IPS-18a (cell line): ENCODE results near the gene ARSJ.

Experiments
- H3K27ac ChIP-seq: one replicate; pipeline ENCODE4 v1.5.1; 2013; ENCODE audit warnings: low read length
- H3K27me3 ChIP-seq: one replicate; pipeline ENCODE4 v1.6.1; 2013; ENCODE audit warnings: mild to moderate bottlenecking, low read length; ENCODE audit not compliant: control insufficient read depth, insufficient read depth
- H3K36me3 ChIP-seq: one replicate; pipeline ENCODE4 v1.6.1; 2013; ENCODE audit warnings: low read depth, low read length; ENCODE audit not compliant: control insufficient read depth
- H3K4me1 ChIP-seq: one replicate; pipeline ENCODE4 v1.6.1; 2013; ENCODE audit warnings: low read depth, low read length; ENCODE audit not compliant: control insufficient read depth
- H3K4me3 ChIP-seq: one replicate; pipeline ENCODE4 v1.5.1; 2013; ENCODE audit warnings: low read length
- H3K9ac ChIP-seq: one replicate; pipeline ENCODE4 v1.6.1; 2013; ENCODE audit warnings: mild to moderate bottlenecking, low read length, moderate library complexity
- H3K9me3 ChIP-seq: one replicate; pipeline ENCODE4 v1.6.1; 2013; ENCODE audit warnings: low read depth, low read length; ENCODE audit not compliant: control insufficient read depth

The ARSJ gene

GRCh38 chr4:113981591-113981990 lies 2.1 kb upstream of the ARSJ start:
- Histone ChIP-seq H3K27ac (no peak overlapping the region), H3K4me1 (peaks cover 25% of the 10 kb centered on the region), H3K9me3 (no peaks in the 10 kb centered on the region), H3K9ac (no peak overlapping the region), H3K4me3 (no peak overlapping the region), H3K36me3 (no peaks in the 10 kb centered on the region), H3K27me3 (peaks cover 14% of the 10 kb centered on the region)

- Histone ChIP-seq H3K4me1 (peaks cover 25% of the 10 kb centered on the region), H3K9me3 (no peaks in the 10 kb centered on the region), H3K9ac (peak overlapping the region; percentile 57), H3K36me3 (no peaks in the 10 kb centered on the region), H3K4me3 (peak overlapping the region; percentile 81), H3K27ac (no peak overlapping the region), H3K27me3 (peaks cover 14% of the 10 kb centered on the region)
These were observed 613 bp upstream of the ARSJ start for GRCh38 chr4:113979905-113980615.

GRCh38 chr4:113978561-113979147 lies 793 bp downstream of the ARSJ start:
- H3K4me3 ChIP-seq, result peak overlapping the region; percentile 81
- H3K4me1 ChIP-seq, result peaks cover 25% of the 10 kb centered on the region
- H3K9ac ChIP-seq, result peak overlapping the region; percentile 57
- H3K27me3 ChIP-seq, result peaks cover 14% of the 10 kb centered on the region
- H3K9me3 ChIP-seq, result no peaks in the 10 kb centered on the region
- H3K36me3 ChIP-seq, result no peaks in the 10 kb centered on the region
- H3K27ac ChIP-seq, result no peak overlapping the region

GRCh38 chr4:113978105-113978504 lies 1.3 kb downstream of the ARSJ start:
- Histone ChIP-seq H3K9ac (no peak overlapping the region), H3K27ac (no peak overlapping the region), H3K9me3 (no peaks in the 10 kb centered on the region), H3K27me3 (peaks cover 14% of the 10 kb centered on the region), H3K4me3 (peak overlapping the region; percentile 81), H3K36me3 (no peaks in the 10 kb centered on the region), H3K4me1 (peaks cover 25% of the 10 kb centered on the region)

- H3K9ac ChIP-seq, result no peak overlapping the region
- peaks cover 25% of the 10 kb centered on the region for H3K4me1 ChIP-seq
- H3K4me3 ChIP-seq, result peak overlapping the region; percentile 81
- H3K27ac ChIP-seq, result no peak overlapping the region
- peaks cover 14% of the 10 kb centered on the region for H3K27me3 ChIP-seq
- no peaks in the 10 kb centered on the region for H3K9me3 ChIP-seq
- H3K36me3 ChIP-seq, result no peaks in the 10 kb centered on the region
These were observed 2.0 kb downstream of the ARSJ start for GRCh38 chr4:113977526-113977855.

GRCh38 chr4:113976741-113977525 lies 2.5 kb downstream of the ARSJ start:
- Histone ChIP-seq H3K4me3 (peak overlapping the region; percentile 81), H3K4me1 (peaks cover 25% of the 10 kb centered on the region), H3K27me3 (peaks cover 14% of the 10 kb centered on the region), H3K9me3 (no peaks in the 10 kb centered on the region), H3K36me3 (no peaks in the 10 kb centered on the region), H3K27ac (no peak overlapping the region), H3K9ac (no peak overlapping the region)

GRCh38 chr4:113975578-113975977 lies 3.9 kb downstream of the ARSJ start:
- Histone ChIP-seq H3K27ac (no peak overlapping the region), H3K4me3 (no peak overlapping the region), H3K36me3 (no peaks in the 10 kb centered on the region), H3K4me1 (peaks cover 21% of the 10 kb centered on the region), H3K9ac (no peak overlapping the region), H3K9me3 (no peaks in the 10 kb centered on the region), H3K27me3 (peaks cover 14% of the 10 kb centered on the region)

GRCh38 chr4:113974467-113974866 lies 5.0 kb downstream of the ARSJ start:
- H3K4me1 ChIP-seq, result peaks cover 18% of the 10 kb centered on the region
- H3K9ac ChIP-seq, result no peak overlapping the region
- no peaks in the 10 kb centered on the region for H3K36me3 ChIP-seq
- peaks cover 14% of the 10 kb centered on the region for H3K27me3 ChIP-seq
- no peak overlapping the region for H3K4me3 ChIP-seq
- H3K9me3 ChIP-seq, result no peaks in the 10 kb centered on the region
- H3K27ac ChIP-seq, result no peak overlapping the region

- Histone ChIP-seq H3K27ac (no peak overlapping the region), H3K4me1 (peaks cover 18% of the 10 kb centered on the region), H3K27me3 (peaks cover 9% of the 10 kb centered on the region), H3K4me3 (no peak overlapping the region), H3K9me3 (no peaks in the 10 kb centered on the region), H3K9ac (no peak overlapping the region), H3K36me3 (no peaks in the 10 kb centered on the region)
These were observed 6.1 kb downstream of the ARSJ start for GRCh38 chr4:113973345-113973744.

- H3K27me3 ChIP-seq, result peaks cover 3% of the 10 kb centered on the region
- H3K36me3 ChIP-seq, result no peaks in the 10 kb centered on the region
- H3K9me3 ChIP-seq, result no peaks in the 10 kb centered on the region
- H3K9ac ChIP-seq, result no peak overlapping the region
- H3K4me1 ChIP-seq, result peaks cover 12% of the 10 kb centered on the region
- H3K27ac ChIP-seq, result no peak overlapping the region
- H3K4me3 ChIP-seq, result no peak overlapping the region
These were observed 6.7 kb downstream of the ARSJ start for GRCh38 chr4:113972781-113973180.

- H3K27ac ChIP-seq, result no peak overlapping the region
- no peaks in the 10 kb centered on the region for H3K9me3 ChIP-seq
- H3K36me3 ChIP-seq, result no peaks in the 10 kb centered on the region
- H3K4me3 ChIP-seq, result no peak overlapping the region
- H3K9ac ChIP-seq, result no peak overlapping the region
- H3K27me3 ChIP-seq, result no peaks in the 10 kb centered on the region
- peaks cover 2% of the 10 kb centered on the region for H3K4me1 ChIP-seq
These were observed 7.6 kb downstream of the ARSJ start for GRCh38 chr4:113971706-113972360.
